Measurements from ENCODE around the gene RPRD1A.
"Not testable (repeated sequence)": the region's sequence is repeated elsewhere in the genome, so short reads cannot be mapped to it uniquely, and the experiment has no call there.

Gene RPRD1A

GRCh38 chr18:36067055-36067957 lies at the start of gene RPRD1A:
Gene RPRD1A (minus strand): TSS chr18:36067559. CDS start chr18:36067404, 155 bp downstream.
- peak; percentile 95 for DNase-seq (ENCODE audit: low read depth in 2 of 2)
- TF ChIP-seq, protein P1, sequence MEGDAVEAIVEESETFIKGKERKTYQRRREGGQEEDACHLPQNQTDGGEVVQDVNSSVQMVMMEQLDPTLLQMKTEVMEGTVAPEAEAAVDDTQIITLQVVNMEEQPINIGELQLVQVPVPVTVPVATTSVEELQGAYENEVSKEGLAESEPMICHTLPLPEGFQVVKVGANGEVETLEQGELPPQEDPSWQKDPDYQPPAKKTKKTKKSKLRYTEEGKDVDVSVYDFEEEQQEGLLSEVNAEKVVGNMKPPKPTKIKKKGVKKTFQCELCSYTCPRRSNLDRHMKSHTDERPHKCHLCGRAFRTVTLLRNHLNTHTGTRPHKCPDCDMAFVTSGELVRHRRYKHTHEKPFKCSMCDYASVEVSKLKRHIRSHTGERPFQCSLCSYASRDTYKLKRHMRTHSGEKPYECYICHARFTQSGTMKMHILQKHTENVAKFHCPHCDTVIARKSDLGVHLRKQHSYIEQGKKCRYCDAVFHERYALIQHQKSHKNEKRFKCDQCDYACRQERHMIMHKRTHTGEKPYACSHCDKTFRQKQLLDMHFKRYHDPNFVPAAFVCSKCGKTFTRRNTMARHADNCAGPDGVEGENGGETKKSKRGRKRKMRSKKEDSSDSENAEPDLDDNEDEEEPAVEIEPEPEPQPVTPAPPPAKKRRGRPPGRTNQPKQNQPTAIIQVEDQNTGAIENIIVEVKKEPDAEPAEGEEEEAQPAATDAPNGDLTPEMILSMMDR (IDR thresholded peaks at IDR 0.05; ENCODE audit: low read depth, low read length) = no peak
- H3K4me3 ChIP-seq (replicated peaks in 1 of 2; ENCODE audit: low read depth in 2 of 2, low read length in 2 of 2) = peak within 1 kb of the TSS; percentile 88 to 92

DNA sequence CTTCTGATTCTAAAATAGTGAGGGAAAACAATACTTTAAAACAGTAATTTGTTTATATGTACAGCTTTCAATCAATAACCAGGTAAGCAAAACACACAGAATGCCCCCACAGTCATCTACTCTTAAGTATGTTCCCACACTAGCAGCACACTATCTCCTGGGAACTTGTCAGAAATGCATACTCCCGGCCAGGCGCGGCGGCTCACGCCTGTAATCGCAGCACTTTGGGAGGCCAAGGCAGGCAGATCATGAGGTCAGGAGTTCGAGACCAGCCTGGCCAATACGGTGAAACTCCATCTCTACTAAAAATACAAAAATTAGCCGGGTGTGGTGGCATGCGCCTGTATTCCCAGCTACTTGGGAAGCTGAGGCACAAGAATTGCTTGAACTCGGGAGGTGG lies 49.4 kb upstream of the RPRD1A start:
- DNase-seq (ENCODE audit: low read depth in 2 of 2); H3K4me3 ChIP-seq (replicated peaks in 1 of 2; ENCODE audit: low read depth in 2 of 2, low read length in 2 of 2): not testable (repeated sequence)

GRCh38 chr18:36114738-36115137 lies 47.4 kb upstream of the RPRD1A start:
- no peak for DNase-seq (ENCODE audit: low read depth in 2 of 2)
- H3K4me3 ChIP-seq (replicated peaks in 1 of 2; ENCODE audit: low read depth in 2 of 2, low read length in 2 of 2) = no peak overlapping the region

GRCh38 chr18:36114251-36114650 lies 46.9 kb upstream of the RPRD1A start:
- TF ChIP-seq, protein P1 (IDR thresholded peaks at IDR 0.05; ENCODE audit: low read depth, low read length) = no peak
- DNase-seq (ENCODE audit: low read depth in 2 of 2) = no peak
- H3K4me3 ChIP-seq (replicated peaks in 1 of 2; ENCODE audit: low read depth in 2 of 2, low read length in 2 of 2) = no peak overlapping the region

More at GRCh38 chr18:36114738-36115137, 47.4 kb upstream of the RPRD1A start:
- TF ChIP-seq, protein P1 (IDR thresholded peaks at IDR 0.05; ENCODE audit: low read depth, low read length) = no peak

DNA sequence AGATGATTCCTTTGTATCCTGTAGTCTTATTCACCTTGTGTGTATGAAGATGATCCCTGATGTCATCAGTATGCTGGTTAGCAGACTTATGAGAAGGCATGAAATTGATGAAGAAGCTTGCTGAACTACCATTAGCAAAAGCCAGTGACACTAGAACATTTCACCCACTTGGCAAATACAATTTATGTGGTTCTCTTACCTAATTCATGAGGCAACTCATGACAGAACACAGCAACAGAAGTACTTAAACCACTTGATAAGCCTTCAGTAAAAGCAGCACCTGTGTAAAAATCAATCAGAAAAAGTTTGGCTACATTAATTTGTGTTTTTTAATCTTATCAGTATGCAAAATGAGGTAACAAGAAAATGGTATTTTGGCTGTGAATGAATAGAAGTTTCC lies 44.9 kb upstream of the RPRD1A start:
- no peak overlapping the region for H3K4me3 ChIP-seq (replicated peaks in 1 of 2; ENCODE audit: low read depth in 2 of 2, low read length in 2 of 2)
- no peak for DNase-seq (ENCODE audit: low read depth in 2 of 2)
- TF ChIP-seq, protein P1 (IDR thresholded peaks at IDR 0.05; ENCODE audit: low read depth, low read length) = no peak

- H3K4me3 ChIP-seq (replicated peaks in 1 of 2; ENCODE audit: low read depth in 2 of 2, low read length in 2 of 2) = no peak overlapping the region
- no peak for DNase-seq (ENCODE audit: low read depth in 2 of 2)
- TF ChIP-seq, protein P1 (IDR thresholded peaks at IDR 0.05; ENCODE audit: low read depth, low read length) = no peak
Measured at GRCh38 chr18:36109737-36110136, 42.4 kb upstream of the RPRD1A start.

DNA sequence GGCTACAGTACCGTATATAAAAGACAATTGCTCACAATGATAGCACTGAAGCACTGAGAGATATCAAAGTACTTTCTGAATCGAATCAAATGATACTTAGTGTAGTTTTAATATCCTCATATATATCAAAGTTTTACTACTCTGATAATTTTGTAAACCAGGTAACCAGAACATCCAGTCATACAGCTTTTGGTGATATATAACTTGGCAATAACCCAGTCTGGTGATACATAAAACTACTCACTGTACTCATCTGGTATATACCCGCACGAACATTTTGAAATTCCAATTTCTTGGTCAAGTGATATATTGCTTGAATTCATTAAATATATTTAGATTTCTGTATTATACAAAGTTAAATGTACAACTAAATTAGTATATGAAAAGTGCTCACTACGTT lies 41.2 kb upstream of the RPRD1A start:
- DNase-seq (ENCODE audit: low read depth in 2 of 2) = no peak
- TF ChIP-seq, protein P1 (IDR thresholded peaks at IDR 0.05; ENCODE audit: low read depth, low read length) = no peak
- no peak overlapping the region for H3K4me3 ChIP-seq (replicated peaks in 1 of 2; ENCODE audit: low read depth in 2 of 2, low read length in 2 of 2)

All from cardiac fibroblast (primary cell).